Activated CD4-positive, alpha-beta T cell treated with anti-CD3 and anti-CD28 coated beads, Interleukin-2, amount 10 ng/mL, durations not matched to agents 7 days and 5 days (primary cell): ENCODE data around the gene FN3K. TPM values are rescaled to one million over a fixed set of nuclear protein-coding genes. Genes with fewer than 3 reads are reported as not detected.
A peak's percentile ranks its signal among the peaks of the same experiment; 100 is the strongest.

Source experiments
- CTCF ChIA-PET: fragments of 350-600 bp; sonication (Branson Sonifier 250); formaldehyde crosslinking; loops from one replicate; lab custom pipeline; 2021; ENCODE audit warnings: antibody characterized with exemption; lab: Charles Lee
- POLR2A ChIA-PET: fragments of 350-600 bp; sonication (Branson Sonifier 250); formaldehyde crosslinking; loops from one replicate; lab custom pipeline; 2021; ENCODE audit warnings: antibody characterized with exemption; lab: Charles Lee
- DNase-seq: peaks from one replicate; pipeline ENCODE4 v3.0.0-alpha.2; 2020
- H3K27ac Mint-ChIP-seq: one replicate; pipeline ENCODE4 v1.8.0; 2021; ENCODE audit warnings: mild to moderate bottlenecking, moderate library complexity, mixed read lengths
- H3K27me3 Mint-ChIP-seq: one replicate; pipeline ENCODE4 v1.8.0; 2021; ENCODE audit warnings: mixed read lengths
- H3K36me3 Mint-ChIP-seq: one replicate; pipeline ENCODE4 v1.8.0; 2021; ENCODE audit warnings: low read depth, mixed read lengths
- H3K4me1 Mint-ChIP-seq: one replicate; pipeline ENCODE4 v1.8.0; 2021; ENCODE audit warnings: mixed read lengths
- H3K4me3 Mint-ChIP-seq: one replicate; pipeline ENCODE4 v1.8.0; 2021; ENCODE audit warnings: mild to moderate bottlenecking, moderate library complexity, mixed read lengths
- H3K9me3 Mint-ChIP-seq: one replicate; pipeline ENCODE4 v1.8.0; 2021; ENCODE audit warnings: mixed read lengths
- total RNA-seq, 2 experiments: library from RNA; stranded (reverse); gene quantifications; one replicate each; pipeline ENCODE4 v1.2.3, GENCODE V29; 2021

The FN3K gene
- 1 to 10 TPM; 2.0 to 4.2 TPM for total RNA-seq

DNA sequence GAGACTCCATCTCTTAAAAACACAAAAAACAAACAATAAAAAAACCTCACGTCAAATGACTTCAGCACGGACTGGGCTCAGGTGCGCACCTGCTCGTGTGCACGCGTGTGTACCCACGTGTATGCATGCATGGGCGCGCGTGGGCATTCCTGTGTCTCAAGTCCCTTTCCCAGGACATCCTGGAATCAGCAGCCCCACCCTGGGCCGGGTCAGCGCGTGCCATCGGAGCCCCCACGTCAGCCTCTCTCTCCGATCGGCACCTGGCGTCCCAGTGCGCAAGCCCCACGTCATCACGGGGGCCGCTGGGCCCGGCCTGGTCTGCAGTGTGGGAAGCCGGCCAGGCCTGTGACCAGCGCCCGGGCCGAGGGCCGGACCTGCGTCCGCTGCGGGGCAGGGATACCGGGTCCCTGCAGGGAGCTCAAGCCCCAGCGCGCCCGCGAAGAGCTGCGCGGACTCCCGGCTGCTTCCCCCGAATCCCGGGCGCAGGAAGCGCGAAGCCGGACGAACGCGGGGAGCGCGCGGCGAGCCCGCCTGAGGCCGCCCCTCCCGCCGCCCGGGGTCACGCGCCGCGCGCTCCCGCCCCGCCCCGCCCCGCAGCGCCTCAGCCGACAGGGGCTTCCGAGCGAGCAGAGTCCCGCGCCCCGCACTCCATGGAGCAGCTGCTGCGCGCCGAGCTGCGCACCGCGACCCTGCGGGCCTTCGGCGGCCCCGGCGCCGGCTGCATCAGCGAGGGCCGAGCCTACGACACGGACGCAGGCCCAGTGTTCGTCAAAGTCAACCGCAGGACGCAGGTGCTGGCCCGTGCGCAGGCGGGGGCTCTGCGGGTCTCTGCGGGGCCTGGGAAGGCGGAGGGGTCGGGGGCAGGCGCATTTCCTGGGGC, at the start of gene FN3K:
Gene FN3K, plus strand, starts transcription at position 629 of the 880 bp plus-strand sequence. Its CDS starts 22 bp downstream, at position 651.
- Mint-ChIP-seq H3K27me3 (no peaks in the 10 kb centered on the region), H3K9me3 (peaks cover 10% of the 10 kb centered on the region), H3K4me3 (peak within 1 kb of the TSS; percentile 63), H3K36me3 (peaks cover 33% of the 10 kb centered on the region), H3K27ac (no peak within 1 kb of the TSS), H3K4me1 (no peaks in the 10 kb centered on the region)
- no peak for DNase-seq
- CTCF ChIA-PET: no interaction called here
- POLR2A ChIA-PET: no interaction called here

DNA sequence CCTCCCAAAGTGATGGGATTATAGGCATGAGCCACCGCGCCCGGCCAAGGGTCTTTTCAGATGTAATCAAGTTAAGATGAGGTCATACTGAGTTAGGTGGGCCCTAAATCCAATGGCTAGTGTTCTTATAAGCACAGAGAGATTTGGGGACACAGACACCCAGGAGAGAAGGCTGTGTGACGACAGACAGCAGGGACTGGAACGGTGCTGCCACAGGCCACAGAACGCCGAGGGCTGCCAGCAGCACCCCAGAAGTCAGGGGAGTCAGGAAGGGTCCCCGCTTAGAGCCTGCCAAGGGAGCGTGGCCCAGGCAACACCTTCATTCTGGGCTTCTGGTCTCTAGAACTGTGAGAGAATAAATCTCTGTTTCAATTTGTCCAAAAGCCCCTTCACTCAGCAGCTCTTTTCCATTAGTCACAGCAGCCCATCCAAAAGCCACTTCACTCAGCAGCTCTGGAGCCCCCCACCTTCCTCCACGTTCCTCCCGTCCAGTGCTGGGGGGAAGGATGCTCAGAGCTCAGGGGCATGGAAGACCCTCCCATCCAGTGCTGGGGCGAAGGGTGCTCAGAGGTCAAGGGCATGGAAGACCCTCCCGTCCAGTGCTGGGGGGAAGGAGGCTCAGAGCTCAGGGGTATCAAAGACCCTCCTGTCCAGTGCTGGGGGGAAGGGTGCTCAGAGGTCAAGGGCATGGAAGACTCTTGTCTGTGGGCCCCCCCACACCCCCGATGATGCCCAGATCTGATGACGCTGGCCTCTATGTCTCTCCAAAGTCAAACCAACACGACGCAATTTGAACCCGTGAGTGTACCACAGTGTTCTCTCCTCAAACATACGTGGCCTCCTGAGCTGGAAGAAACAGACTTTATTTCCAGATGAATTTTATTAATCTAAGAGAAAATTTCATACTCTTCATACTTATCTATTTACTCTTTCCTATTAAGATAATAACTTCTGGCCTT, 48.8 kb upstream of the FN3K start:
- DNase-seq: no peak
- no peak overlapping the region for H3K27ac Mint-ChIP-seq
- H3K4me1 Mint-ChIP-seq: no peaks in the 10 kb centered on the region
- H3K4me3 Mint-ChIP-seq: no peak overlapping the region
- peaks cover 2% of the 10 kb centered on the region for H3K36me3 Mint-ChIP-seq
- CTCF ChIA-PET: interaction anchor here (0.7 to 1.5 kb wide), 2 partner anchors 9 to 392 kb away, joined by 3 to 5 read pairs; no protein-coding TSS in a partner anchor
- peaks cover 4% of the 10 kb centered on the region for H3K27me3 Mint-ChIP-seq
- POLR2A ChIA-PET: no interaction called here
- peaks cover 7% of the 10 kb centered on the region for H3K9me3 Mint-ChIP-seq

DNA sequence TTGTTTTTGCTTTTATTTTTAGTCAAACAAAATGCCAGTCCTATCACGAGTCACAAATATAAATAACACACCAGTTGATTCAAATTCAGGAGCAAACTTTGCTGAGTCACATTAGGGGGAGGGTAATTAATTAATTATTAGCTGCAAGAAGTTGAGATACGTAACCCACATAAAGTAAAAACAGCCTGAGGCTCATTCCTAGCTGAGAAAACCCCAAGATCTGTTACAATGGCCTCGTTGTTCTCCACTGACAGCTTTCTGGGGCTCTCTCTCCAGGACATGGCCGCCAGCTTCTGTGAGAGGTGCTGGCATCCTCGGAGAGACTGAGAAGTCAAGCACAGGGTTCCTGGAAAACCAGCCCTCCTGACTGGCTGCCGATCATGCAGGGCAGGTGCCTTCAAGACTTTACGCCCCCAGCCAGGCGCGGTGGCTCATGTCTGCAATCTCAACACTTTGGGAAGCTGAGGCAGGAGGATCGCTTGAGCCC, 48.0 kb upstream of the FN3K start:
- peaks cover 2% of the 10 kb centered on the region for H3K36me3 Mint-ChIP-seq
- ChIA-PET POLR2A (no interaction called here), CTCF (interaction anchor here (1.5 kb wide), 1 partner anchor 10 kb away, joined by 5 read pairs; no protein-coding TSS in a partner anchor)
- H3K27me3 Mint-ChIP-seq: no peaks in the 10 kb centered on the region
- H3K9me3 Mint-ChIP-seq: no peaks in the 10 kb centered on the region
- DNase-seq: no peak
- H3K4me3 Mint-ChIP-seq: no peak overlapping the region
- no peaks in the 10 kb centered on the region for H3K4me1 Mint-ChIP-seq
- H3K27ac Mint-ChIP-seq: no peak overlapping the region

DNA sequence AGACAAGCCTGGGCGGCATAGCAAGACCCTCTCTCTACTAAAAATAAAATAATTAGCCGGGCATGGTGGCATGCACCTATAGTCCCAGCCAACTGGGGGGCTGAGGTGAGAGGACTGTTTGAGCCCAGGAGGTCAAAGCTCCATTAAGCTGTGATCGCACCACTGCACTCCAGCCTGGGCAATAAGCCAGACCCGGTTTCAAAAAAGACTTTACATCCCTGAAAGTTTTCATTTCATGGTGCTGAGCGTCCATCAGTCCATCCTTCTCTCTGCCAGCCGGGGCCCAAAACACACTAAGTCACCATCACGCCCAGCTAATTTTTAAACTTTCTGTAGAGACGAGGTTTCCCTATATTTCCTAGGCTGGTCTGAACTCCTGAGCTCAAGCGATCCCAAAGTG, 47.5 kb upstream of the FN3K start:
- H3K27me3 Mint-ChIP-seq: no peaks in the 10 kb centered on the region
- no peak overlapping the region for H3K27ac Mint-ChIP-seq
- ChIA-PET CTCF (no interaction called here), POLR2A (no interaction called here)
- H3K4me1 Mint-ChIP-seq: no peaks in the 10 kb centered on the region
- H3K36me3 Mint-ChIP-seq: peaks cover 4% of the 10 kb centered on the region
- no peak for DNase-seq
- H3K9me3 Mint-ChIP-seq: no peaks in the 10 kb centered on the region
- no peak overlapping the region for H3K4me3 Mint-ChIP-seq

DNA sequence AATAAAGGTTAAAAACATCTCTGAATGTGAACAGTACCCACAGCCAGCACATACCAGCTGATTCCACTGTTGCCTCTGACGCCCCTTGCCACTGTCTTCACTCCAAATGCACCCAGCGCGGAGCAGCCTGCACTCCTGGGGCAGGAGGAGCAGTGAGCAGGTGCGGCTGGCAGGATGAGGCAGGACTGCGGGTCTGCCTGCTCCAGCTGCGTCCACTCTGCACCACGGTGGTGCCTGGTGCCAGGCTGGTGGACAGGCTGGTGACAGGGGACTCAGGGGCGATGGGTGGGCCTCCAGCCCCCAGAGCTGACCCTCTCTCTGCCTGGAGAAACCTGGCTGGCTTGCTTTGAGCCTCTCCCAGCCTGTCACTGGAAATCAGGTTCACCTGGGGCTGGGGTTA, 46.3 kb upstream of the FN3K start:
- H3K4me3 Mint-ChIP-seq: no peak overlapping the region
- ChIA-PET CTCF (no interaction called here), POLR2A (no interaction called here)

DNA sequence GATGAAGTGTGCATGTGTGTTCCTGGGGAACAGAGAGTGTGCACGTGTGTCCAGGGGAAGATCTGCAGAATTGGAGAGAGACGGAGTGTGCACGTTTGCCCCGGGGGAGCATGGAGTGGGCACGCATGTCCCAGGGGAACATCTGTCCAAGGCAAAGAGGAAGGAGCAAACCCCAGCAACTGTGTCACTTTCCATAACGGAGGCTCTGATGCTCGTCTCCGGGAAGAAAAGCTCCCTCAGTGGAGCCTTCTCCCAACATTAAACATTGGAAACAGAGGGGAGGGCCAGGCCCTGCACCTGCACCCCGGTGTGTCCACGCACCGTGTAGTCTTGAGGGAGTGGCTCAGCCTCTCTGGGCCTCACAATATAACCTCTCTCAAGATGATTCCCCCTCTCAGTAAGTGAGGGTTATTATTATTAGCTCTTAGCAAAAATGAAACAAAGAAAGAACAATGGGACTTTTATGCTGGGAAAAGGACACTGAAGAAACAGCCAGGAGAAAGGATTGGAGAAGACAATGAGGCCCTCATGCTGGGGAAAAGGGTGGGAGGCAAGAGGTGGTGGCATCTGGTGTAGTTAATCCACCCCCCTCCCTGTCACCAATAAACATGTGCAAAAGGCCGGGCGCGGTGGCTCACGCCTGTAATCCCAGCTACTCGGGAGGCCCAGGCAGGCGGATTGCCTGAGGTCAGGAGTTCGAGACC, 44.5 kb upstream of the FN3K start:
- Mint-ChIP-seq H3K27me3 (no peaks in the 10 kb centered on the region), H3K9me3 (peaks cover 9% of the 10 kb centered on the region), H3K36me3 (peaks cover 13% of the 10 kb centered on the region), H3K4me3 (no peak overlapping the region), H3K4me1 (no peaks in the 10 kb centered on the region), H3K27ac (no peak overlapping the region)
- POLR2A ChIA-PET: no interaction called here
- no peak for DNase-seq
- CTCF ChIA-PET: interaction anchor here (1.3 kb wide), 1 partner anchor 13 kb away, joined by 3 read pairs; no protein-coding TSS in a partner anchor

More for the DNA sequence above, 46.3 kb upstream of the FN3K start:
- Mint-ChIP-seq H3K9me3 (peaks cover 2% of the 10 kb centered on the region), H3K36me3 (peaks cover 5% of the 10 kb centered on the region), H3K4me1 (no peaks in the 10 kb centered on the region), H3K27ac (no peak overlapping the region), H3K27me3 (no peaks in the 10 kb centered on the region)
- no peak for DNase-seq

DNA sequence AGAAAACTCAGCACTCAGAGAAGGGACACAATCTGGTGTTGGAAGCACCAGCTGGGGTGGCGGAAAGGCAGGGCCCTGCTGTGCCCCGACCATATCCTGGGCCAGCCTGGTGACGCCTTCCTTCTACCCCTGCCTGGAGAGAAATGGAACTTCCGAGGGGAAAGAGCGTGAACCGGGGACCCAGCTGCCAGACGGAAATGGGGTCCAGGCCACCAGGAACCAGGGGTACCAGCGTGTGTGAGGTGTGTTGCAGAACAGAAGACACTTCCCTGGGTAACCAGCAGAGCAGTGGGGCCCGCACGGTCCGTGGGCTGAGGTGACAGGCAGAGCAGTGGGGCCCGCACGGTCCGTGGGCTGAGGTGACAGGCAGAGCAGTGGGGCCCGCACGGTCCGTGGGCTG, 43.7 kb upstream of the FN3K start:
- Mint-ChIP-seq H3K36me3 (peaks cover 13% of the 10 kb centered on the region), H3K4me1 (no peaks in the 10 kb centered on the region), H3K9me3 (peaks cover 9% of the 10 kb centered on the region), H3K27me3 (peaks cover 5% of the 10 kb centered on the region), H3K4me3 (no peak overlapping the region), H3K27ac (no peak overlapping the region)
- ChIA-PET POLR2A (no interaction called here), CTCF (interaction anchor here (1.3 kb wide), 1 partner anchor 14 kb away, joined by 3 read pairs; no protein-coding TSS in a partner anchor)
- DNase-seq: no peak

DNA sequence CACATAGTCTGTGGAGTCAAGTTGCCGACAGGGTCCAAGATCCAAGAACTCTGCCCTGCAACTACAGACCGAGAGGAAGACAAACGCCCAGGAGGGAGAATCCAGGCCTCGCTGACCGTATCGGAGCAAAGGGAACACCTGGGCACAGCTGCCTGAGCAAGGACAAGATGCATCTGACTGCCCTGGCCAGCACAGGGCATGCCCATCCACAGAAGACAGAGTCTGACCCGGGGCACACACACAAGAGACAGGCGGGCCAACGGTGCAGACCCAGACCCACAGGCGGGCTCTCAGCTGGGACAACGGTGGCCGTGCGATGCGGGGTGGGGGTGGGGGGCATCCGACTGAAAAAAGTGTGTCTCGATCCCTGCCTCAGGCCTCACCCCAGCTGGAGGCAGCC, 43.1 kb upstream of the FN3K start:
- peaks cover 9% of the 10 kb centered on the region for H3K9me3 Mint-ChIP-seq
- CTCF ChIA-PET: no interaction called here
- peaks cover 13% of the 10 kb centered on the region for H3K36me3 Mint-ChIP-seq
- no peak overlapping the region for H3K27ac Mint-ChIP-seq
- POLR2A ChIA-PET: no interaction called here
- no peak overlapping the region for H3K4me3 Mint-ChIP-seq
- H3K4me1 Mint-ChIP-seq: peaks cover 4% of the 10 kb centered on the region
- peaks cover 10% of the 10 kb centered on the region for H3K27me3 Mint-ChIP-seq
- no peak for DNase-seq

DNA sequence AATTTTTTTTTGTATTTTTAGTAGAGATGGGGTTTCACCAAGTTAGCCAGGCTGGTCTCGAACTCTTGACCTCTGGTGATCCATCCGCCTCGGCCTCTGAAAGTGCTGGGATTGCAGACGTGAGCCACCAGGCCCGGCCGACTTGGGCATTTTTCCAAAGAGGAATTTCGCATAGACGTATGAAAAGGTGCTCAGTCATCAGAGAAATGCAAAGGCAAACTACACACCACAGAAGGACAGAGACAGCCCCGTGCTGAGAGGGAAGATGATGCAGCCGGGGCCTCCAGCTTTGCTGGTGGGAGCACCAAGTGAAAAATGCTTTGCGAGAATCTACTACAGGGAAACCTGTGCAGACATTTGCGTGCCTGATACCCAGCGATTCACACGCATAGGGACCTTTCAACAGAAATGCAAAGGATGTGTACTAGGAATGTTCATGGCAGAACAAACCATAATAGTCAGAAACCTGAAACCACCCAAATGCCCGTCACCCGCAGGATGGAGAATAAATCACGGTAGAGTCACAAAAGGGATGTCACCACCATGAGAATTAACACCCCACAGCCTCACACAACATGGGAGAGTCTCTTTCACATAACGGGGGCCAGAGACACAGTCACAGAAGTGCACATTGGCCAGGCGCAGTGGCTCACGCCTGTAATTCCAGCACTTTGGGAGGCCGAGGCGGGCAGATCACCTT, 42.1 kb upstream of the FN3K start:
- H3K9me3 Mint-ChIP-seq: peaks cover 9% of the 10 kb centered on the region
- no peak overlapping the region for H3K27ac Mint-ChIP-seq
- ChIA-PET POLR2A (no interaction called here), CTCF (no interaction called here)
- peaks cover 5% of the 10 kb centered on the region for H3K4me1 Mint-ChIP-seq
- H3K36me3 Mint-ChIP-seq: peaks cover 13% of the 10 kb centered on the region
- no peak overlapping the region for H3K4me3 Mint-ChIP-seq
- no peak for DNase-seq
- H3K27me3 Mint-ChIP-seq: peaks cover 12% of the 10 kb centered on the region

DNA sequence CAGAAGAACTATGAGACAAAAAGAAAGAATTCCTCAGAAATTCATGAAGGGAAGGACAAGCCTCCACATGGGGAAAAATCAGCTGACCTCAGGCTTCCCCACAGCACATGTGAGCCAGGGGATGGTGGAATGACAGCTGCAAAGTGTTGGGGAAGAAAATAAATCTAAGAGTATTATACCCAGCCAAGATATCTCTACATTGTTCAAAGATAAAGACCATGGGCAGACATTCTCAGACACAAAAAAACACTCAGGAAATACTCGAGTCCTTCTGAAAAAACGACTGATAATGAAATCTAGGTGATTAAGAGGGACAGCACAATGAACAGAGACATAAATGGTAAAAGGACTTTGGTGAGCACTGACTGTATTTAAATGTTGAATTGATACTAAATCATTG, 40.8 kb upstream of the FN3K start:
- POLR2A ChIA-PET: no interaction called here
- peaks cover 13% of the 10 kb centered on the region for H3K36me3 Mint-ChIP-seq
- no peak for DNase-seq
- H3K4me3 Mint-ChIP-seq: no peak overlapping the region
- H3K27ac Mint-ChIP-seq: no peak overlapping the region
- H3K27me3 Mint-ChIP-seq: peaks cover 12% of the 10 kb centered on the region
- peaks cover 9% of the 10 kb centered on the region for H3K9me3 Mint-ChIP-seq
- CTCF ChIA-PET: interaction anchor here (0.6 to 0.7 kb wide), 3 partner anchors 171 to 733 kb away, joined by 3 read pairs; no protein-coding TSS in a partner anchor
- H3K4me1 Mint-ChIP-seq: peaks cover 5% of the 10 kb centered on the region

DNA sequence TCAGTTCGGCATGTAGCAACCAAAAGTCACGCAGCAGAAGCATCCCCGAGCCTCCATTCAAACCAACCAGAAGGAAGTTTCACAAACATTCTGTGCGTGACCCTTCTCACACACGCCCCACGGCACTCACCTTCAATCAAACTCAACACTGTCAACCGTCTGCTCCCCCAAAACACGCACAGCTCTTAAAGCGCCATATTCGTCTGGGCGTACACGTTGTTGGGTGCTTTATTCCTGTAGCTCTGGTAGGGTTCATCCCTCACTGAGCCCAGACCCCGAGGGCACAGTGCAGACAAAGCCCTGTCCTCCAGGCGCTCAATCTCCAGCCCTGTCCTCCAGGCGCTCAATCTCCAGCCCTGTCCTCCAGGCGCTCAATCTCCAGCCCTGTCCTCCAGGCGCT, 39.2 kb upstream of the FN3K start:
- Mint-ChIP-seq H3K4me1 (peaks cover 5% of the 10 kb centered on the region), H3K36me3 (peaks cover 11% of the 10 kb centered on the region), H3K9me3 (peaks cover 9% of the 10 kb centered on the region), H3K27me3 (peaks cover 12% of the 10 kb centered on the region), H3K27ac (no peak overlapping the region), H3K4me3 (no peak overlapping the region)
- CTCF ChIA-PET: interaction anchor here (0.6 kb wide), 2 partner anchors 21 to 26 kb away, joined by 3 to 10 read pairs; no protein-coding TSS in a partner anchor
- DNase-seq: no peak
- POLR2A ChIA-PET: no interaction called here
